Fibroblast of villous mesenchyme (primary cell): ENCODE results near the gene ADAMTS17. TPM values are rescaled to one million over a fixed set of nuclear protein-coding genes. Genes with fewer than 3 reads are reported as not detected.

Experiments
- DNase-seq: peaks from one replicate; pipeline ENCODE4 v3.0.0-alpha.2; 2010; ENCODE audit warnings: low read depth
- H3K4me3 ChIP-seq: 2 replicates; pipeline ENCODE4 v1.5.1; 2011; ENCODE audit warnings: low read depth, mild to moderate bottlenecking, low read length
- CTCF ChIP-seq: IDR thresholded peaks from 2 replicates; pipeline ENCODE4 v1.5.1; 2012; ENCODE audit warnings: low read depth, mild to moderate bottlenecking, low read length; ENCODE audit not compliant: insufficient read depth
- total RNA-seq: library from RNA; depleted of rRNA; stranded (reverse); fragments of >200 nt; gene quantifications from 2 replicates; pipeline ENCODE4 v1.2.3, GENCODE V29; 2012

ADAMTS17 gene
- total RNA-seq, 1 donor = under 0.01 TPM

- TF ChIP-seq CTCF = no peak
- H3K4me3 ChIP-seq = no peak overlapping the region
- DNase-seq = no peak
These were observed 232.9 kb downstream of the ADAMTS17 start for GRCh38 chr15:100108846-100109245.

- no peak overlapping the region for H3K4me3 ChIP-seq
- no peak for DNase-seq
These were observed 233.4 kb downstream of the ADAMTS17 start for GRCh38 chr15:100108346-100108745.

GRCh38 chr15:100107606-100108225, 234.1 kb downstream of the ADAMTS17 start:
- no peak overlapping the region for H3K4me3 ChIP-seq
- no peak for TF ChIP-seq CTCF
- DNase-seq = no peak

More at GRCh38 chr15:100108346-100108745, 233.4 kb downstream of the ADAMTS17 start:
- no peak for TF ChIP-seq CTCF

- no peak overlapping the region for H3K4me3 ChIP-seq
- DNase-seq = no peak
- TF ChIP-seq CTCF = no peak
These were observed 234.6 kb downstream of the ADAMTS17 start for GRCh38 chr15:100107151-100107550.

- no peak for DNase-seq
- no peak for TF ChIP-seq CTCF
- H3K4me3 ChIP-seq = no peak overlapping the region
These were observed 235.0 kb downstream of the ADAMTS17 start for GRCh38 chr15:100106732-100107131.

- DNase-seq = no peak
- no peak overlapping the region for H3K4me3 ChIP-seq
- TF ChIP-seq CTCF = no peak
These were observed 236.7 kb downstream of the ADAMTS17 start for GRCh38 chr15:100105101-100105500.

GRCh38 chr15:100104245-100104644, 237.5 kb downstream of the ADAMTS17 start:
- TF ChIP-seq CTCF = no peak

More at GRCh38 chr15:100104245-100104644, 237.5 kb downstream of the ADAMTS17 start:
- no peak overlapping the region for H3K4me3 ChIP-seq
- DNase-seq = no peak
